Breast epithelium (tissue), 3 donors: ENCODE results near the gene MORN1.

ENCODE experiments used
- CTCF ChIP-seq, 3 donors: fragments of 450-650 bp; IDR thresholded peaks; one replicate each; pipeline ENCODE4 v1.5.1; 2016 to 2017; ENCODE audit warnings: antibody characterized with exemption in 3 of 3, mild to moderate bottlenecking in 3 of 3, moderate library complexity in 3 of 3
- POLR2A ChIP-seq: fragments of 450-650 bp; IDR thresholded peaks from one replicate; pipeline ENCODE4 v1.6.1; 2016; ENCODE audit warnings: antibody characterized with exemption, mild to moderate bottlenecking, moderate library complexity
- POLR2AphosphoS5 ChIP-seq, 3 donors: sonication (generic); formaldehyde crosslinking; IDR thresholded peaks; one replicate each; pipeline ENCODE4 v1.6.1; 2017; ENCODE audit warnings: antibody characterized with exemption in 3 of 3

GRCh38 chr1:2412773-2413494 lies 21.6 kb upstream of the MORN1 start:
- TF ChIP-seq CTCF (IDR thresholded peaks at IDR 0.05) (peak in 2 of 3 donors; percentile 11 to 19), POLR2A (no peak), POLR2AphosphoS5 (IDR thresholded peaks at IDR 0.05) (no peak)
